Right lobe of liver (tissue), 6 donors: ENCODE data around the gene PIGR. TPM values are rescaled to one million over a fixed set of nuclear protein-coding genes. Genes with fewer than 3 reads are reported as not detected.
A peak's percentile ranks its signal among the peaks of the same experiment; 100 is the strongest.

Experiments
- ATAC-seq, 4 donors: fragments of 200-7000 bp; cut with Tn5 transposase; one replicate each; pipeline ENCODE4 v1.9.1; 2020; ENCODE audit warnings: mild to moderate bottlenecking in 4 of 4, moderate library complexity in 4 of 4
- DNase-seq, 3 donors: peaks; one replicate each; pipeline ENCODE4 v3.0.0-alpha.2; 2020
- H3K27ac ChIP-seq, 3 donors: fragments of 200-600 bp; one replicate each; pipeline ENCODE4 v1.8.0; 2022
- H3K27me3 ChIP-seq, 2 donors: fragments of 200-600 bp; one replicate each; pipeline ENCODE4 v1.8.0; 2022
- H3K36me3 ChIP-seq, 4 donors: fragments of 200-600 bp; sonication (generic) in 1 of 4; one replicate each; pipeline versions ENCODE4 v1.5.1 to v1.8.0; 2017 to 2022; ENCODE audit warnings: control low read depth in 1 of 4
- H3K4me1 ChIP-seq, 4 donors: fragments of 200-600 bp; sonication (generic) in 1 of 4; one replicate each; pipeline versions ENCODE4 v1.5.1 to v1.8.0; 2017 to 2022; ENCODE audit warnings: control low read depth in 1 of 4
- H3K4me3 ChIP-seq, 3 donors: fragments of 200-600 bp; one replicate each; pipeline ENCODE4 v1.8.0; 2022
- H3K9me3 ChIP-seq, 4 donors: fragments of 200-600 bp; sonication (generic) in 1 of 4; one replicate each; pipeline versions ENCODE4 v1.5.1 to v1.8.0; 2017 to 2022; ENCODE audit warnings: control low read depth in 1 of 4
- POLR2A ChIP-seq: fragments of 450-650 bp; IDR thresholded peaks from one replicate; pipeline ENCODE4 v1.6.1; 2017; ENCODE audit warnings: antibody characterized with exemption, mild to moderate bottlenecking
- WGBS: methylation state at CpG from one replicate; pipeline ENCODE4 v1.1.6; 2018; ENCODE audit warnings: low coverage, low lambda C conversion rate; ENCODE audit not compliant: insufficient coverage; ENCODE audit errors: missing lambda C conversion rate; 5-methylcytosine and 5-hydroxymethylcytosine counted together
- intact Hi-C, 2 donors: fragments of 100-400 bp; cut with DNase I; formaldehyde crosslinking; loops; one replicate each; pipeline versions ENCODE4 v1.11.2 to v1.14.1; 2022
- total RNA-seq, 6 experiments: library from RNA; depleted of rRNA in 2 of 6; stranded (reverse); fragments of >200 nt in 2 of 6; fragmentation: NEBNext Ultra II Directional in 3 of 6; extraction: Animal tissue kit (Norgen Biotek cat#: 25700) in 3 of 6; gene quantifications; one replicate each; pipeline versions ENCODE4 v1.1.0 to v1.2.4, GENCODE V29; 2016 to 2023
- TF ChIP-seq, protein P1 (sequence below), 4 donors: fragments of 200-600 bp in 3 of 4; fragments of 450-650 bp in 1 of 4; IDR thresholded peaks; one replicate each; pipeline versions ENCODE4 v1.5.1 to v1.8.0; 2016 to 2022; ENCODE audit warnings: antibody characterized with exemption in 4 of 4, mild to moderate bottlenecking in 2 of 4
- donor health status: DM: no; HTN: yes; CAD: no.
- donor health status: DM: no; HTN: no; CAD: no.
- donor health status: DM: no; HTN: no; CAD: no.
- donor health status: DM: no; HTN: yes; CAD: no.
- donor health status: DM: no; HTN: yes; CAD: no.

Gene PIGR
- total RNA-seq, 6 experiments from 2014 or later, result 20.6 to 134 (median 85.1) TPM

DNA sequence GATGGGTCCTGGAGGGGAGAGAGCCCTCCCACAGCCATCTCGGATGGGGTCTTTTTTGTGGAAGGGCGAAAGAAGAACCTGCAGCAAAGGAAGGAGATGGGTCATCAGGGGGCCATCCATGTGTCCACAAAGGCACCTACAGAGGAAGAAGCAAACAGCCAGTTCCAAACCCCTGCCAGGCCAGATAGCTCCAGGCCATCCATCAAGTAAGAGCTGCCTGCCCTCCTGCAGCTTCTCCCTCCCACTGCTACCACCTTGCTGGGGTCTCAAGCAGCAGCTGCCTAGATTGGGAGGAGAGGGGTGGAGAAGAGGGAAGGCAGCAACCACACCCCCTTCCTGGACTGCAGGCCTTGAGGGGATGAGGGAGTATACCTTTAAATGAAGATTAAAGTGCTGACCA lies 19.5 kb upstream of the PIGR start:
- intact Hi-C loops, result no loop called here
- Histone ChIP-seq H3K4me1 (peaks cover 0 to 29% (median 12%) of the 10 kb centered on the region in 4 donors), H3K9me3 (no peaks in the 10 kb centered on the region), H3K27me3 (no peaks in the 10 kb centered on the region), H3K36me3 (no peaks in the 10 kb centered on the region), H3K27ac (no peak overlapping the region), H3K4me3 (no peak overlapping the region)
- no peak for TF ChIP-seq POLR2A
- TF ChIP-seq, protein P1, sequence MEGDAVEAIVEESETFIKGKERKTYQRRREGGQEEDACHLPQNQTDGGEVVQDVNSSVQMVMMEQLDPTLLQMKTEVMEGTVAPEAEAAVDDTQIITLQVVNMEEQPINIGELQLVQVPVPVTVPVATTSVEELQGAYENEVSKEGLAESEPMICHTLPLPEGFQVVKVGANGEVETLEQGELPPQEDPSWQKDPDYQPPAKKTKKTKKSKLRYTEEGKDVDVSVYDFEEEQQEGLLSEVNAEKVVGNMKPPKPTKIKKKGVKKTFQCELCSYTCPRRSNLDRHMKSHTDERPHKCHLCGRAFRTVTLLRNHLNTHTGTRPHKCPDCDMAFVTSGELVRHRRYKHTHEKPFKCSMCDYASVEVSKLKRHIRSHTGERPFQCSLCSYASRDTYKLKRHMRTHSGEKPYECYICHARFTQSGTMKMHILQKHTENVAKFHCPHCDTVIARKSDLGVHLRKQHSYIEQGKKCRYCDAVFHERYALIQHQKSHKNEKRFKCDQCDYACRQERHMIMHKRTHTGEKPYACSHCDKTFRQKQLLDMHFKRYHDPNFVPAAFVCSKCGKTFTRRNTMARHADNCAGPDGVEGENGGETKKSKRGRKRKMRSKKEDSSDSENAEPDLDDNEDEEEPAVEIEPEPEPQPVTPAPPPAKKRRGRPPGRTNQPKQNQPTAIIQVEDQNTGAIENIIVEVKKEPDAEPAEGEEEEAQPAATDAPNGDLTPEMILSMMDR (IDR thresholded peaks at IDR 0.05), result no peak
- WGBS, result 90% methylated on average over 2 of the region's 2 CpGs
- no peak for DNase-seq
- no peak for ATAC-seq

DNA sequence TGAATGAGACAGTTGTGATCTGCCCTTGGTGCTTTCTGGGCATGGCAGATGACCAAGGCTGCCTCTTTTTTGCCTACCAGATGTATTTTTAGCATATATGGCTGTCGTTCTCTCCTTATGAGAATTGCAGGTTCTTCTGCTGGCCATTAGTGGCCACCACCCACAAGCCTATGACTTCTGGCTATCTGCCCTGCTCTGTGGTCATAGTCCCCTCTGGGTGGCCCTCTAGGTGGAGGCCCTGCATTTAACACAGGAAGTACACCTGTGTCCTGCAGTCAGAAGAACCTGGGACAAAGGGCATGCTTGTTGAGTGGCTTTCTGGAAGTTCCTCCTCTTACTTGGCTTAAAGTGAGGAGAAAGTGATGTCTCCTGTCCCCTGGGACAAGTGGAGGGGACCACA lies 17.5 kb upstream of the PIGR start:
- H3K9me3 ChIP-seq, result no peaks in the 10 kb centered on the region
- no peak overlapping the region for H3K27ac ChIP-seq
- DNase-seq, result no peak
- H3K4me1 ChIP-seq, result peaks cover 0 to 9% (median 2%) of the 10 kb centered on the region in 4 donors
- WGBS, result no CpG with 5 or more reads among the region's 1 CpG
- intact Hi-C loops, result no loop called here
- ATAC-seq, result peak in 1 of 4 donors; percentile 35
- no peaks in the 10 kb centered on the region for H3K27me3 ChIP-seq
- H3K4me3 ChIP-seq, result no peak overlapping the region
- TF ChIP-seq, protein P1 (IDR thresholded peaks at IDR 0.05), result no peak
- TF ChIP-seq POLR2A, result no peak
- no peaks in the 10 kb centered on the region for H3K36me3 ChIP-seq

- no peaks in the 10 kb centered on the region for H3K36me3 ChIP-seq
- no peaks in the 10 kb centered on the region for H3K27me3 ChIP-seq
- 92% methylated on average over 5 of the region's 5 CpGs for WGBS
- intact Hi-C loops, result no loop called here
- ATAC-seq (no peak), DNase-seq (no peak)
- no peak overlapping the region for H3K27ac ChIP-seq
- no peak overlapping the region for H3K4me3 ChIP-seq
- H3K9me3 ChIP-seq, result no peaks in the 10 kb centered on the region
- TF ChIP-seq, protein P1 (IDR thresholded peaks at IDR 0.05), result no peak
- TF ChIP-seq POLR2A, result no peak
- peaks cover 0 to 3% (median 0%) of the 10 kb centered on the region in 4 donors for H3K4me1 ChIP-seq
Measured at GRCh38 chr1:206963119-206963712, 16.9 kb upstream of the PIGR start.

DNA sequence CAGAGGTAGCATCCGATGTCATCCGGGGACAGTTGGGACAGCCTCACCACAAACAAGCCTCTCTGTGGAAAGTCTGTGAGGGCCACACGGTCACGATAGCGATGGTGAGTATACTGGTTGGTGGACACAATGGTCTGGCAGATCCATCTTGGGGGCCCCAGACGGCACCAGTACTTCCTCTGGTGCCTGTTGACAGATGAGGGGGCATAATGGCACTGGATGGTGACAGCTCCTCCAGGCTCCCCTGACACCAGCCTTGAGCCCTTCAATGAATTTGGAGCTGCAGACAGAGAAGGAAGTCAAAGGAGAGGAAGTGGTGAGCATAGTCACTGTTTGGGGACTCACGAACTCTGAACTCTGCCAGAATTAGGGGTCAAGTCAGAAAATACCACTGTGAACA lies 16.0 kb upstream of the PIGR start:
- no peaks in the 10 kb centered on the region for H3K9me3 ChIP-seq
- H3K27me3 ChIP-seq, result no peaks in the 10 kb centered on the region
- WGBS, result 83% methylated on average over 6 of the region's 7 CpGs
- DNase-seq (no peak), ATAC-seq (peak in 2 of 4 donors; percentile 28 to 51)
- H3K4me1 ChIP-seq, result no peaks in the 10 kb centered on the region
- no peaks in the 10 kb centered on the region for H3K36me3 ChIP-seq
- intact Hi-C loops, result no loop called here
- no peak overlapping the region for H3K4me3 ChIP-seq
- TF ChIP-seq POLR2A, result no peak
- TF ChIP-seq, protein P1 (IDR thresholded peaks at IDR 0.05), result no peak
- H3K27ac ChIP-seq, result no peak overlapping the region
